GM18507 (cell line): Measurements from ENCODE around the gene CPXM2.

ENCODE experiments used
- DNase-seq: peaks from one replicate; pipeline ENCODE4 v3.0.0; 2011; ENCODE audit warnings: low read depth; ENCODE audit not compliant: insufficient read length; ENCODE audit errors: extremely low spot score
- FAIRE-seq: peaks from 2 replicates; lab custom pipeline; 2011; peaks lifted over from hg19 to GRCh38; lab: Jason Lieb, UNC

The CPXM2 gene

GRCh38 chr10:123891144-123892071 lies at the start of gene CPXM2:
Gene CPXM2, minus strand, starts transcription at chr10:123891807. Its CDS starts 148 bp downstream, at chr10:123891659.
- DNase-seq = no peak
- FAIRE-seq = no peak

DNA sequence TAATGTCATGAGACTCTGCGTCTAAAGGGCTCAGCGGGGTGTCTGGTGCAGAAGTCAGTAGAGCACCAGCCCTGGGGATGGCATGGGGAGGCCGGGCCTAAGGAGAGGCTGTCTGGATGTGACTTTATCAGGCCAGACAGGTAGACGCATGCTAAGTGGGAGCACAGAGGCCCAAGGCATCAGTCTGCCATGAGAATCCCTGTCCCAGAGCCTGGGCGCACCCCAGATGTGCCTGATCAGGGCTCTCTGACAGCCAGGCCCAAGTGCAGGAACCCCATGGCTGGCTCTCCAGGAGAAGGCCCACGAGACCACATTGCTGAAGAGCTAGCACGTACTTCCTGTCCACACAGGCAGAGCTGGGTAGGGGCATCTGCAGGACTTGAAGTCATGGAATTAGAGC lies 48.0 kb upstream of the CPXM2 start:
- FAIRE-seq (no peak), DNase-seq (no peak)

- DNase-seq = no peak
- no peak for FAIRE-seq
Observed at GRCh38 chr10:123938890-123939289, 47.3 kb upstream of the CPXM2 start.

- DNase-seq (no peak), FAIRE-seq (no peak)
Observed at GRCh38 chr10:123936426-123936825, 44.8 kb upstream of the CPXM2 start.

- FAIRE-seq = no peak
Observed at GRCh38 chr10:123935680-123936079, 44.1 kb upstream of the CPXM2 start.

GRCh38 chr10:123934846-123935245 lies 43.2 kb upstream of the CPXM2 start:
- FAIRE-seq (no peak), DNase-seq (no peak)

More at GRCh38 chr10:123935680-123936079, 44.1 kb upstream of the CPXM2 start:
- DNase-seq = no peak

DNA sequence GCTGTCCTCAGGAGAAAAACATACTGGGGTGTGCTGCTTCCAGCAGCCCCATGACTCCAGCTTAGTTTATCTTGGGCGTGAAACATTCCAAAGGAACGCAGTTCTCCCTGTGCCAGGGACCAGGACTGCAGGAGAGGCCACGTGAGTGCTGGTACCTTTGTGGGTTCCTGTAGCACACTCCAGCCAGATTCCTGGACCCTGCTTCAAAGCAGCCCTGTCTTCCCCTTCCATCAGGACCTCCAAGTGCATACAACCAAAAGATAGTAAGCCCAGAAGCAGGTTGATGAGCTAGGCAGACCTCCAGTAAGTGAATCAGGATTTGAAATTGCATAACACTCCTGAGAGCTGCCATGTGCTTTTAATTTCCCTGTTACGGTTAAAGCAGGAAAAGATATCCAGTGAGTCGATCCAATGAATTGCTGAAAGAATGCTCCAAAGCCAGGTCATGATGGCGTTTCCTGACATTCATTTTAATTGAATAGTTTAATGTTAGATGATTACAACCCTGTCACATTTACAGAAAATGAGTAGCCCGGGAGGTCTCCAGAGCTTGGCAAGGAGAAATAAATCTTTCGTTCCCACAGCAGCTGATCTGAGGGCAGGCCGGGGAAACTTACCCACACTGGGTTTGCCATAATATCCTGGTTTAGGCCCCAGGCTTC lies 38.9 kb upstream of the CPXM2 start:
- DNase-seq = no peak
- no peak for FAIRE-seq

DNA sequence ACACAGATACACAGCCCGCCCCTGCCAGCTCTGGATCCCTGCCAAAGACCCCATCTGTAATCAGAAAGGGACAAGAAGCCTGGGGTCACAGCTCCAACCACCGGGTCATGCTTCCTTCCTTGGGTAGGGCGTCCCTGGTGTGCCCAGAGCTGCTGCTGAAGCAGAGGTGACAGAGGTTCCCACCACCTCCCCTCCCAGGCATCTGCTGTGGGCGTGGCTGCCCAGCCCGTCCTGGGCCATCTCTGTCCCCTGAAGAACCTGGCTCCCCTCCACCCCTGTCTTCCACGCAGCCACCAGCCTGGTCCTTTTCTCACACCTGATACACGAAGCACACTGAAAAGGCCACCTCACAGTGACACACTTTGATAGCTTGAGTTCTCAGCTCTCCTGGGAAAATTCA lies 38.2 kb upstream of the CPXM2 start:
- FAIRE-seq = no peak
- DNase-seq = no peak

DNA sequence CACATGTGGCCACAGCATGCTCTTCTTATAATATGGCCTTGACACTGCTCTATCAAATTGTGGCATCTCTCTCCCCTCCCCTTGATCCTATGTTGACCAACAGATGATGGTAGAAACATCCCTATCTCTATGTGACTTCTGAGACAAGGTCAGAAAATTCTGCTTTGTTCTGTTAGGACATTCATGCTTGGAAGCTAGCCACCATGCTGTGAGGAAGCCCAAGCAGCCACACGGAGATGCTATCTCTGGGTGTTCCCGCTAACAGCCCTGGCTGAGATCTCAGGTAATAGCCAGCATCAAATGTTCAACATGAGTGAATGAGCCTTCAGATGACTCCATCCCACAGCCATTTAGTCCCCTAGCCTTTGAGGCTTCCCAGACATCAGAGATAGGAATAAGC lies 36.8 kb upstream of the CPXM2 start:
- no peak for FAIRE-seq

GRCh38 chr10:123926401-123927264 lies 35.0 kb upstream of the CPXM2 start:
- DNase-seq (no peak), FAIRE-seq (no peak)

More for the DNA sequence above, 36.8 kb upstream of the CPXM2 start:
- DNase-seq = no peak

DNA sequence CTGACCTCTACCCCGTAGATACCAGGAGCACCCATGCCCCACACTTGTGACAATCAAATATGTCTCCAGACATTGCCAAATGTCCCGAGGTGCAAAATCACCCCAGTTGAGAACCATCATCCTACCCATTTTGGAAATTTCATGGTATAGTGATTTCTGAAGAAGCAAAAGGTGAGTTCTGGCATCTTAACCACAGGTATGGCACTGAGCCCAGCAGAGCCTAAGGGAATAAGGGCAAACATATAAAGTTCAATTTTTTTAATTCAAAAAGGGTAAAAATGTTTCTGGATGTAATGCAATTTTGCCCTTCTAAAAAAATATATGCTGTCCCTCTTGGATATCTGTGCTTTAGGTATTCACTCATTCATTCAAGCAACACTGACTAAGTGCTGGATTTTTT lies 30.5 kb upstream of the CPXM2 start:
- no peak for DNase-seq
- FAIRE-seq = no peak

DNA sequence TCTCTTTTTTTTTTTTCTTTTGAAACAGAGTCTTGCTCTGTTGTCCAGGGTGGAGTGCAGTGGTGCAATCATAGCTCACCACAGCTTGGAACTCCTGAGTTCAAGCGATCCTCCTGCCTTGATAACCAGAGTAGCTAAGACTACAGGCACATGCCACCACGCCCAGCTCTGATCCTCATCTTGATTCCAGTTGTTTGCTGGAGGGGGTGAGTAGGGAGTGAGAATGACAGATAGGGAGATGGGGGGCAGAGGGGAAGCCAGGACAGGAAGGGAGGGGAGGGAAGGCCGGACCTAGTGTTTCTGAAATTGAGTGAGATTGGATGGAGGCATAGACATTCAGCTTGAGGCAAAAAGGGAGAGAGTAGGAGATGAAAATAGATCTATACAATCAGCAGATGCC lies 25.2 kb upstream of the CPXM2 start:
- DNase-seq (no peak), FAIRE-seq (no peak)

DNA sequence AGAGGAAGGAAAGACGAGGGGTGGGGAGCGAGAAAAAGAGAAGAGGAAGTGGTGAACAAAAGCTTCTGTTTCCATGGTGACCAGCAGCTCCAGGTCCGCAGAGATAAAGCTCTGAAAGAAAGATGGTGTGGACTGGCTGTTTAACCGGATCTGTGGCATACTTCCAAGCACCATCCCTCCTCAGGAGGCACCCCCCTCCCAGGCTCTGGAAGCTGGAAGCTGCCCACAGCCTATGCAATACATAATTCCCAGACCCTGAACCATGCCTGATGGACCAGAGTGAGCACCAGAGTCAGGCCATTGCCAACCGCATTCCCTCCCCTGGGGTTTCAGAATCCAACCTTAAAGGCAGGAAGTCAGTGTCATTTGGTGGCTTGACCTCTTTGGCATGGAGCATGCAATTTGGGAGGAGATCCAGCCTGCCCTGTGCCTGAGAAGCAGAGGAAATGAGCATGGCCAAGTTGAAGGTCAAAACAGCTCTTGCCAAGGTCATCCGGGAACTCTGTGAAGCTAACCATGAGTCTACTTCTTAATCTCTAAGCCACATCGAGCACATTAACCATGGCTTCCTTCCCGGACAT lies 22.2 kb upstream of the CPXM2 start:
- no peak for FAIRE-seq

GRCh38 chr10:123912871-123913270 lies 21.3 kb upstream of the CPXM2 start:
- DNase-seq = no peak
- no peak for FAIRE-seq

More for the DNA sequence above, 22.2 kb upstream of the CPXM2 start:
- DNase-seq = no peak

GRCh38 chr10:123912466-123912865 lies 20.9 kb upstream of the CPXM2 start:
- DNase-seq (no peak), FAIRE-seq (no peak)

- no peak for FAIRE-seq
Observed at GRCh38 chr10:123911866-123912265, 20.3 kb upstream of the CPXM2 start.

GRCh38 chr10:123909866-123910265 lies 18.3 kb upstream of the CPXM2 start:
- no peak for FAIRE-seq
- DNase-seq = no peak

More at GRCh38 chr10:123911866-123912265, 20.3 kb upstream of the CPXM2 start:
- DNase-seq = no peak

DNA sequence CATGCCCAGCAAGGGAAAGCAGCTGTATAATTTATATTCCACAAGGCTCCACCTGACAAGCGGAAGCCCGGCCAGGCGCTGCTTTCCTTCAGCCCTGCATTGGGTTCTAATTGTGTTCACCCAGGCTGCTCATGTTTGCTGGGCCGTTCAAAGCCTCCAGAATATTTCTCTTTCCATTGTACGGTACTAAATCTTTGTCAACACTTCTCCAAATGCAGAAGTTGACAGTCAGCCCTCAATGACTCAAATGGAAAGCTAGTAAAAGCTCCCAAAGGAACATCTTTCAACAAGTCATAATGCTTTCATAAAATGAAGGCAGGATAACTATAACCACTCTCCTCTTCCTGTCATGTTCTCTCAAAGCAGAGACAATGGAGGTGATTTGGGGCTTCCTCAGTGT lies 17.8 kb upstream of the CPXM2 start:
- DNase-seq = no peak
- no peak for FAIRE-seq

DNA sequence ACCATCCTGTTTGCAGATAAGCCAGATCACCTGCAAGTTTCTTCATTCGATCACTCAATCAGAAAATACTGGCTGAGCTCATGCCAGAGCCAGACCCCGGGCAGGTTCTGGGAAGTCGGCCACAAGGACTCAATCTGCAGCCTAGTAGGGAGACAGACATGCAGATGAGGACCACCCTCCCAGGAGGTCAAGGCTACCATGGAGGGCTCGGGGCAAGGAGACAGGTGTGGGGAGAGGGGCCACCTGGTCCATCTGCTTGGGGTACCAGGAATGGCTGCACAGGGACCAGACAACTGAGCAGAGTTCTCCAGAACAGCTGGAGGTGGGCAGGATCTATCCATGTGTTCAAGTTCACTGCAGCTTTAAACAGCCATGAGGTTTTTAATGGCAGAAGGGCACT lies 16.8 kb upstream of the CPXM2 start:
- FAIRE-seq (no peak), DNase-seq (no peak)
